COR-L47 (cell line): ENCODE data around the gene RPS19.

Source experiments
- DNase-seq: peaks from one replicate; lab custom pipeline; 2025; lab: John Stamatoyannopoulos, UW

RPS19 gene

DNA sequence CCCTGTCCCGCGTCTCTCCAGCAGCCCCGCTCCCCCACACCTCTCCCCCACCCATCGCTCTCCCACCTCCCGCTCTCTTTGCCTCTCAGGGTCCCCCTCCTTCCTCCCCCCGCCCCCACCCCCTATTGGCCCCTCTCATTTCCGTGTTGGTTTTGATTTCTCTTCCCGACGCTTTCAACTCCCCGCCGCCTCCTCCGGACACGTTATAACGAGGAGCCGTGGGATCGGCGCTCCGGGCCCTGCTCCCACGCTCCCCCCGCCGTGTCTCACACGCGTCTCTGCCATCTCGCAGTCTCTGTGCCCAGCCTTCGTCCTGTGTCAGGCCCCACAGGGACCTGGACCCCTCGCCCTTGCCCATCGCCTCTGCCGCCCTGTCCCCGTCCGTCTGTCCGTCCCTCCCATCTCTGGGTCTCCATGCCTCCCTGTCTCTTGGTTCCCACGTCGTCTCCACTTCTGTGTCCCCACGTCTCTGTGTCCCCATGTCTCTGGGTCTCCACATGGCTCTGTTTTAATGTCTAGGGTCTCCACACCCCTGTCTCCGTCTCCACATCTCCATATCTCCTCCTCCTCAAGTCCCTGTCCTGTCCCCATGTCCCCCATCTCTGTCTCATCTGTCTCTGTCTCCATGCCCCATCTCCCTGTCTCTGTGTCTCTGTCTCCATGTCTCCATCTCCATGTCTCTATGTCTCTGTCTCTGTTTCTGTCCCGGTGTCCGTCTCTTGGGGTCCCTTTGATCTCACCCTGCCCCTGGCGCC is 55.1 kb downstream of the RPS19 start:
- no peak for DNase-seq

DNA sequence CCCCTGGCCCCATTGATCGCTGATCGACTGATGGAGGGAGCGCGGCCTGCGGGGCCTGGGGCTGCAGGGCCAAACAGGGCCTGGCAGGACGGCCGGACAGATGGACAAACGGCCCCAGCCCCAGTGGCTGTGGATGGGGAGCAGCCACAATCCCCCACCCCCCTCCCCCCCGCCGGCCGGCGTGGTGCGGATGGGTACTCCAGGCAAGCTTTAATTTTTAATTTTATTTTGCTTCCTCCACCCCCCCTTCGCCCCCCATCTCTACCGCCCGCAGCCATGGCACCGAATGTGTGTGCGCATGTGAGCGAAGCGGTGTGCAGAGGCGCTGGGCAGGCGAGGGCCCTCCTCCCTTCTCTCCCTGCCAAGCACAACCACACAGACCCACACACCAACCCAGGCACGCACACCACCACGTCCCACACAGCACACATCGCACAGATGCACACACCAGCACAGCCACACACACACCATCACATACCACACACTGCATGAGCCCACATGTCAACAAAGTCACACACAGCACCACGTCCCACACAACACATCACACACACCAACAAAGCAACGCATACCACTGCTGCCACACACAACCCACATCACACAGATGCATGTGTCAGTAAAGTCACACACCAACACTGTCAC is 55.8 kb downstream of the RPS19 start:
- DNase-seq: no peak

GRCh38 chr19:41917676-41918075 is 57.6 kb downstream of the RPS19 start:
- no peak for DNase-seq

DNA sequence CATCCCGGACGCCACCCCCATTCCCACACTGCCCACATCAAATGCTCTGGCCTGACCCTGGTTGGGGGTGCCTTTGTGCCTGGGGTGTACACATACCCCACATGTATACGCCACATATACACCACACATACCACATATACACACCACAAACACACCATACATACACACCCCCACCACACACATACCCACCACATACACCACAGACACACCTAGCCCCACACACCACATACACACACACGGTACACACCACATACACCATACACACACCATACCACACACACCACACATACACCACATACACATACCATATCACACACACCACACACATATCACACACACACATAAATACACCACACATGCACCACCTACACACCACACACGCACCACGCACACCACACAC is 58.0 kb downstream of the RPS19 start:
- DNase-seq: no peak

DNA sequence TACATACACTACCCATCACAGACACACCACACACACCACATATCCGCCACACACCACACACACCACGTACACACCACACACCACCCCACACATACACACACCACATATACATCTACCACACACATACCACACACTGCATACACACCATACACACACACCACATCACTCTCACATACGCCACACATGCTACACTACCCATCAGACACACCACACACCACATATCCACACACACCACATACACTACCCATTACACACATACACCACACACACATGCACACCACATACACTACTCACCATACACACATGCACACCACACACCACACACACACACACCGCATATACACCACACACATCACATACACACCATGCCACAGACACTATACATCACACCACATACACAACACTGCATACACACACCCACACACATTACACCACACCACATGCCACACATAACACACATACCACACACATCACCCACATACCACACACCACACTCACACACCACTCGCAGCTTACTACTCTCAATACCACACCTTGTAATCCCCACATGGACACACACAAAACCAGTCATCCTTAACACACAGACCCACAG is 58.7 kb downstream of the RPS19 start:
- no peak for DNase-seq

GRCh38 chr19:41919948-41920712 is 60.1 kb downstream of the RPS19 start:
- DNase-seq: no peak

- DNase-seq: no peak
Measured at GRCh38 chr19:41920882-41921576, 61.0 kb downstream of the RPS19 start.

DNA sequence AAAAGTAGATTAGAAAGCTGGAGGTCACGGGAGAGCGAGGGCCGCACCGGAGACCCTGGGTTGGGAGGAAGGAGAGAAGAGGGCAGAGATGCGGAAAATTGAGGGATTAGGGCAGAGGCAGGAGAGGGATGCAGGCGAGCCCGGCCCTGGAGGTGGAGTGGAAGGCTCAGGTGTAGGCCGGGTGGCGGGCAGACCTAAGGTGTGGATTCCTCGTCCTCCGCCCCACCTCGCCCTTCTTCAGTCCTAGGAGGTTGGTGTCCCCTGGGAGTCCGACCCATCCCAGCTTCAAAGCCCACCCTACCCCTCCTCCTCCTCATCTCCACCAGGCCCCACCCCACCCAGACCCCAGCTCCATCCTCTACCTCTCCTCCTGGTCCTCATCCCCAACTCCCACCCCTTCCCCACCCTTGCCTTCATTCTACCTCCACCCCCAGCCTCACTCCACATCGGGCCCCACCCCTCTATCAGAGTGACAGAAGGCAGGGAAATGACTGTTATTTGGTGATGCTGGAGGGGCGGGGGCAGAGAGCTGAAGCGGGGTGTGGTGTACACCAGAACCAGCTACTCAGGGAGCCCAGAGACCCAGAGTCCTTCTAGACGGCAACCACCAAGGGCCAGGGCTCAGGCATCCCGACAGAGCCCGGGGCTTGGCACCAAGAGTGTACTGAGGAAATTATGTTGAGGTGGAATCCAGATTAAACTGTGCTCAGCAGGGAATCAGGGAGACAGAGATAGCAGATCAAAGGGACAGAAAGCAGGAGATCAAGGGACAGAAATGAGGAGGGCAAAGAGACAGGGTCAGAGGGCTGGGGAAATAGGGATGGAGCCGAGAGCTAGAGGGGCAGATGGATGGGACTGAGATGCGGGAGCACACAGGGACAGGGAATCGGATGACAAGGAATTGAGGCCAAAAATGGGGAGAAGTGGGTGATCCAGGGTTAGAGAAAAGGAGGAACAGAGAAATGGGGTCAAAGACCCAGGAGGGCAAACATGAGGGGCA is 61.8 kb downstream of the RPS19 start:
- no peak for DNase-seq
